GM21367 (cell line): ENCODE results near the gene PHLDA2.

ENCODE experiments used
- ATAC-seq: cut with Tn5 transposase; IDR thresholded peaks from one replicate; pipeline ENCODE4 v1.9.1; 2021; ENCODE audit not compliant: unreplicated experiment

Gene PHLDA2

DNA sequence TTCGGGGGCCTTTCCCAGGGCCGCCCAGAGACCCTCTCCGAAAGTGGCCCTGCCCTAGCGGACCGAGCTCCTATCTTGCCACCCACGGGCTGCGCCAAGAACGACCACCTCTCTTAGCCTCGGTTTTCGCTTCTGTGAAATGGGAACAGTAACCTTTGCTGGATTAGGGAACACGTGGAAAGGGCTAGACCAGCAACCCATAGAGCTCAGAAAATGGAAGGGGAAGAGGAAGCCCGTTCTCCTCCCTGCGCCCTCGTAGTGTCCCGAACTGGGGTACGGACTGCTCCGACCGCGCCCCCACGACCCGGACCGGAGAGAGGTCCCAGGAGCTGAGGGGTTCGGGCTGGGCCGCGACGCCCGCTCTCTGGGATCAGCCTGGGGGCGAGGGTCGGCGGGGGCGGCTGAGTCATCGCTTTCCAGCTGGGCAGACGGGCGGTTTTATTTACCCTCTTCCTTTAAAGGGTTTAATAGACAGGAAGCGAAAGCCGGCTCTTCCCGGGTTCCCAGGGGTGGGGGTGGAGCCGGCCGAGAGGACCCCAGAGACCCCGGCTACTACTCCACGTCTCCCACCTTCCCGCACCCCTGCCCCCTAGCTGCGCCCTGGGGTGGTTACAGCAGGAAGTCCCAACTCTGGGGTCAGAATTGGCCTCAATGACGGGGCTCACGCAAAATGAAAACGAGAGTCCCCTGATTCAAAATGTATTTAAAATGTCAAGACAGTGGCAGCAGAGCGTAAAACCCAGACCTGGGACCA is 907 bp upstream of the PHLDA2 start:
- no peak for ATAC-seq

DNA sequence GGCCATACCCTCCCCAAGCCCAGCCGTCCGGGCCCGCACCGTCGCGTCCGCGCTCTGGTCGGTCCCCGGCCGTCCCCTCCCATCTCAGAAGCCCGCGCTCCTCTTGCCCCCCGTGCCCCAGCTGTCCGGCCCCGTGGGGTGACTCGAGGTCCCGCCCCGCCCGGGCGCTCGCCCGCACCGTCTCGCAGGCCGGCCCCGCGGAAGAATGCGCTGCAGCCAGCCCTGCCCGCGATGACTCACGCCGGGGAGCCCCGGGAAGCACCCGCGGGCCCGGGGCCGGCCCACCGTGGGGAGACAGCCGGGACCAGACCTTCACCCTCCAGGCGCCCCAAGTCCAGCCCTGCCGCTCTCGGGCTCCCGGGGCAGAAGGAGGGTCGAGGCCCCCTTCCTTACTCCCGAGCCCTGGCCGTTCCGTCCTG is 320 bp upstream of the PHLDA2 start:
- no peak for ATAC-seq

GRCh38 chr11:2927851-2928604 is 1.2 kb downstream of the PHLDA2 start:
- no peak for ATAC-seq

- no peak for ATAC-seq
Observed at GRCh38 chr11:2927121-2927800, 2.0 kb downstream of the PHLDA2 start.

GRCh38 chr11:2926611-2927051 is 2.6 kb downstream of the PHLDA2 start:
- ATAC-seq: no peak

- no peak for ATAC-seq
Observed at GRCh38 chr11:2924821-2925675, 4.2 kb downstream of the PHLDA2 start.

DNA sequence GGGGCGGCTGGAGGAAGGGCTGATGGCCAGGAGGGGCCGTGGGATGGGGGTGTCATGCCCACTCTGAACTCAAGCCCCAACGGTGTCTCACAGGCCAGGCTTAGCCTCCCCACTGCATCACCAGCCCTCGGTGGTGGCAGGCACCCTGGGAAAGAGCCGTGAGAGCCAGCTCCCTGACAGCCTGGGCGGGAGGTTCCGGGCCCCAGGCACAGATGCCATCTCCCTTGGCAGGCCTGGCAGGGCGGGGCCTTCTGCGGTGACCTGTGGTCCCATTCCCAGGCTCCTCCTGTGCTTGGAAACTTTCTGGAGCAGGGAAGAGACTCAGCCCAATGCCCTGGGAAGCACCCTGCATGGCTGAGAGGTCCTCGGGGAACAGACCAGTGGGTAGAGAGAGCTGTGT is 4.8 kb downstream of the PHLDA2 start:
- no peak for ATAC-seq

GRCh38 chr11:2923446-2924375 is 5.5 kb downstream of the PHLDA2 start:
- ATAC-seq: no peak

GRCh38 chr11:2922655-2923054 is 6.6 kb downstream of the PHLDA2 start:
- no peak for ATAC-seq

GRCh38 chr11:2921742-2922493 is 7.3 kb downstream of the PHLDA2 start:
- ATAC-seq: no peak

DNA sequence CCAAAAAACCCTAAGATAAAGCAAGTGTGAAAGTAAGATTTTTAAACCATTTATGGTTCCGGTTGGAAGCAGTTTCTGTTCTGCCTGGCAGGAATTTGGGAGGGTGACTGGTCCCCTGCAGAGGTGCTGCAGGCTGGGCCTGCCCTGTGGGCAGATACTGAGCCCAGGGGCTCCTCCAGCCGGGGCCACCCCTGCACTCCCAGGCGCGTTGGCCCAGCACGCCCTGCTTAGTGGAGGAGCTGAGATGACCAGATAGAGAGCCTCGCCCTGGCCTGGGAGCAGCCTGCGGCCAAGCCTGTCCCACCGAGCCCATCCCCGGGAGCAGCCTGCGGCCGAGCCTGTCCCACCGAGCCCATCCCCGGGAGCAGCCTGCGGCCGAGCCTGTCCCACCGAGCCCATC is 8.0 kb downstream of the PHLDA2 start:
- no peak for ATAC-seq

- ATAC-seq: no peak
Observed at GRCh38 chr11:2920343-2920742, 8.9 kb downstream of the PHLDA2 start.

DNA sequence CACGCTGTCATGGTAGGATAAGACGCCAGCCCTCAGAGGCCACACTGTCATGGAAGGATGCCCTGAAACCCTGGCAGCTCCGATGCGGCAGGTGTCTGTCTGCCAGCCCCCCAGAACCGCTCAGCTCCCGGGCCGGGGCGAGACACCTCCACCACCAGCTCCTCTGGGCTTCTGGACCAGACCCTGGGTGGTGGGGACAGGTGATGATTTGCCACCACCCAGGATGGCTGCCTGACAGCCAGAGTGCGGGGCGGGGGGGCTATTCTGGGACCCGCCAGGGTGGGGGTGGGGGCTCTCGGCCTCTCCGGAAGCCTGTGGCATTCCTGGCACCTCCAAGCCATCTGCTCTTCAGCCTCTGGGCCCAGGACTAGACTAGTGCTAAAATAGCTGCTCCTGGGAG is 9.4 kb downstream of the PHLDA2 start:
- no peak for ATAC-seq

- ATAC-seq: no peak
Observed at GRCh38 chr11:2919188-2919587, 10.0 kb downstream of the PHLDA2 start.

- ATAC-seq: no peak
Observed at GRCh38 chr11:2917842-2918490, 11.3 kb downstream of the PHLDA2 start.

GRCh38 chr11:2916892-2917645 is 12.2 kb downstream of the PHLDA2 start:
- ATAC-seq: no peak

GRCh38 chr11:2916114-2916891 is 12.9 kb downstream of the PHLDA2 start:
- ATAC-seq: no peak
